ENCODE results near the gene PDK3.

GRCh38 chrX:24491741-24492140 lies 26.7 kb downstream of the PDK3 start:
- TF ChIP-seq CTCF (optimal IDR thresholded peaks at IDR 0.05 in 1 of 3, IDR thresholded peaks at IDR 0.05 in 1 of 3, conservative IDR thresholded peaks at IDR 0.05 in 1 of 3; ENCODE audit: extremely low read depth in 1 of 3, insufficient read depth in 2 of 3, low read length in 3 of 3) (no peak), EZH2 (IDR thresholded peaks at IDR 0.05; ENCODE audit: low read length) (no peak)
